MM.1S (cell line): Measurements from ENCODE around the gene KIF3C.

Experiments
- DNase-seq: peaks from one replicate; pipeline ENCODE4 v3.0.0-alpha.2; 2015
- H2AFZ ChIP-seq: fragments of 300-600 bp; sonication (generic); 2 replicates; pipeline ENCODE4 v1.6.0; 2016; ENCODE audit warnings: antibody characterized with exemption, low read length
- H3F3A ChIP-seq: fragments of 300-600 bp; sonication (generic); 2 replicates; pipeline ENCODE4 v1.6.1; 2016; ENCODE audit warnings: mild to moderate bottlenecking, antibody characterized with exemption, low read length, moderate library complexity, mixed read lengths; ENCODE audit not compliant: insufficient read depth
- H3K27ac ChIP-seq: fragments of 300-600 bp; sonication (generic); 2 replicates; pipeline ENCODE4 v1.5.1; 2016; ENCODE audit warnings: mild to moderate bottlenecking, low read length
- H3K27me3 ChIP-seq: fragments of 300-600 bp; sonication (generic); replicated peaks from 2 replicates; pipeline ENCODE4 v1.6.0; 2016; ENCODE audit warnings: low read length; ENCODE audit not compliant: insufficient read depth
- H3K36me3 ChIP-seq: fragments of 300-600 bp; sonication (generic); replicated peaks from 2 replicates; pipeline ENCODE4 v1.6.1; 2016; ENCODE audit warnings: mild to moderate bottlenecking, low read length, mixed read lengths; ENCODE audit not compliant: insufficient read depth
- H3K4me1 ChIP-seq: fragments of 300-600 bp; sonication (generic); 2 replicates; pipeline ENCODE4 v1.6.1; 2016; ENCODE audit warnings: low read length, mixed read lengths
- H3K4me2 ChIP-seq: fragments of 300-600 bp; sonication (generic); 2 replicates; pipeline ENCODE4 v1.6.0; 2016; ENCODE audit warnings: low read depth, low read length
- H3K4me3 ChIP-seq: fragments of 300-600 bp; sonication (generic); 2 replicates; pipeline ENCODE4 v1.5.1; 2016; ENCODE audit warnings: low read length, mixed read lengths
- H3K79me2 ChIP-seq: fragments of 300-600 bp; sonication (generic); 2 replicates; pipeline ENCODE4 v1.6.1; 2016; ENCODE audit warnings: mixed run types, low read length, mixed read lengths
- H3K9ac ChIP-seq: fragments of 300-600 bp; sonication (generic); 2 replicates; pipeline ENCODE4 v1.6.1; 2016; ENCODE audit warnings: low read length, mixed read lengths
- H3K9me2 ChIP-seq: fragments of 300-600 bp; sonication (generic); replicated peaks from 2 replicates; pipeline ENCODE4 v1.6.1; 2016; ENCODE audit warnings: mild to moderate bottlenecking, low read length, mixed read lengths; ENCODE audit not compliant: insufficient read depth
- H3K9me3 ChIP-seq: fragments of 300-600 bp; sonication (generic); replicated peaks from 2 replicates; pipeline ENCODE4 v1.6.1; 2016; ENCODE audit warnings: mild to moderate bottlenecking, low read length, mixed read lengths; ENCODE audit not compliant: insufficient read depth
- H4K20me1 ChIP-seq: fragments of 300-600 bp; sonication (generic); 2 replicates; pipeline ENCODE4 v1.6.1; 2016; ENCODE audit warnings: mild to moderate bottlenecking, low read length, moderate library complexity, mixed read lengths; ENCODE audit not compliant: insufficient read depth
- EZH2 ChIP-seq: fragments of 300-600 bp; sonication (generic); optimal IDR thresholded peaks from 2 replicates; pipeline ENCODE3; 2017; ENCODE audit warnings: low read depth, mild to moderate bottlenecking, antibody characterized with exemption, low read length, mixed read lengths
- EZH2phosphoT487 ChIP-seq: fragments of 300-600 bp; sonication (generic); IDR thresholded peaks from 2 replicates; pipeline ENCODE4 v1.6.1; 2018; ENCODE audit warnings: antibody characterized with exemption, low read length
- TF ChIP-seq, protein P1 (sequence below): fragments of 300-600 bp; sonication (generic); IDR thresholded peaks from 2 replicates; pipeline ENCODE4 v1.5.1; 2016; ENCODE audit warnings: antibody characterized with exemption, low read length, mixed read lengths

KIF3C gene

DNA sequence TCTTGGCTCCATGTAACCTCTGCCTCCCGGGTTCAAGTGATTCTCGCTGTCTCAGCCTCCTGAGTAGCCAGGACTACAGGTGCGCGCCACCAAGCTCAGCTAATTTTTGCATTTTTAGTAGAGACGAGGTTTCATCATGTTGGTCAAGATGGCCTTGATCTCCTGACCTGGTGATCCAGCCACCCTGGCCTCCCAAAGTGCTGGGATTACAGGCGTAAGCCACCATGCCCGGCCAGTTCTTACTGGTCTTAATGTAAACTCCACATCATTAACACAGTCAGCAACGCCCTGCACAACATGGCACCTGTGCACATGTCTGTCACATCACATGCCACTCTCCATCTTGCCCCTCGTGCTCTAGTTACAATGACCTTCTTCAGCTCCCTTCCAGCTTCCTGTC is 5.8 kb upstream of the KIF3C start:
- Histone ChIP-seq H3K27ac (no peak overlapping the region), H3K9me2 (no peaks in the 10 kb centered on the region), H3K4me1 (no peaks in the 10 kb centered on the region), H3K4me2 (no peak overlapping the region), H3K4me3 (no peak overlapping the region), H3K79me2 (no peaks in the 10 kb centered on the region), H4K20me1 (no peaks in the 10 kb centered on the region), H3K9ac (no peak overlapping the region), H2AFZ (no peak overlapping the region), H3K27me3 (no peaks in the 10 kb centered on the region; the same call in 1 of the 2 replicates), H3K36me3 (no peaks in the 10 kb centered on the region), H3F3A (no peaks in the 10 kb centered on the region), H3K9me3 (no peaks in the 10 kb centered on the region)
- no peak for DNase-seq
- no peak for TF ChIP-seq EZH2

DNA sequence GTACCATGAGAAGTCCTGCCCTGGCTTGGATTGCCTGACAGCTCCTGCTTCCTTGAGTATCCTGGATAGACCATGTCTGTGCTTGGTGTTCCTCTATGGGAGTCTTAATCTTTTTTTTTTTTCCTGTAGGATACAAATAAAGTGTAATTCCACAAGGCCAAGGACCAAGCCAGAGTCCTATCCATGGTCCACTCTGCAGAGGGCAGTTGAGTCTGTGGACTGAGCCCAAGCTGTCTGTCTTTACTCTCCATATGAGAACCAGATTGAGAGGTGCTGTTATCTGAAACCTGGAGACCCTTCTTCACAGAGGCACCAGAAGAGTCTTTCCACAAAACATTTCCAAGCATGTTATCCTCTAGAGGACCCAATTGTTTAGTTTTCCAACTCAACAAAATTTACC is 1.4 kb upstream of the KIF3C start:
- H2AFZ ChIP-seq = no peak overlapping the region
- H3K27ac ChIP-seq = no peak overlapping the region
- TF ChIP-seq, protein P1, sequence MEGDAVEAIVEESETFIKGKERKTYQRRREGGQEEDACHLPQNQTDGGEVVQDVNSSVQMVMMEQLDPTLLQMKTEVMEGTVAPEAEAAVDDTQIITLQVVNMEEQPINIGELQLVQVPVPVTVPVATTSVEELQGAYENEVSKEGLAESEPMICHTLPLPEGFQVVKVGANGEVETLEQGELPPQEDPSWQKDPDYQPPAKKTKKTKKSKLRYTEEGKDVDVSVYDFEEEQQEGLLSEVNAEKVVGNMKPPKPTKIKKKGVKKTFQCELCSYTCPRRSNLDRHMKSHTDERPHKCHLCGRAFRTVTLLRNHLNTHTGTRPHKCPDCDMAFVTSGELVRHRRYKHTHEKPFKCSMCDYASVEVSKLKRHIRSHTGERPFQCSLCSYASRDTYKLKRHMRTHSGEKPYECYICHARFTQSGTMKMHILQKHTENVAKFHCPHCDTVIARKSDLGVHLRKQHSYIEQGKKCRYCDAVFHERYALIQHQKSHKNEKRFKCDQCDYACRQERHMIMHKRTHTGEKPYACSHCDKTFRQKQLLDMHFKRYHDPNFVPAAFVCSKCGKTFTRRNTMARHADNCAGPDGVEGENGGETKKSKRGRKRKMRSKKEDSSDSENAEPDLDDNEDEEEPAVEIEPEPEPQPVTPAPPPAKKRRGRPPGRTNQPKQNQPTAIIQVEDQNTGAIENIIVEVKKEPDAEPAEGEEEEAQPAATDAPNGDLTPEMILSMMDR = no peak
- TF ChIP-seq EZH2 (no peak), EZH2phosphoT487 (no peak)
- H3K9ac ChIP-seq = no peak overlapping the region
- H4K20me1 ChIP-seq = no peaks in the 10 kb centered on the region
- H3K36me3 ChIP-seq = no peaks in the 10 kb centered on the region
- DNase-seq = no peak
- H3K4me3 ChIP-seq = no peak overlapping the region
- H3K4me2 ChIP-seq = no peak overlapping the region
- no peaks in the 10 kb centered on the region for H3K9me2 ChIP-seq
- H3K9me3 ChIP-seq = no peaks in the 10 kb centered on the region
- no peaks in the 10 kb centered on the region for H3F3A ChIP-seq
- H3K4me1 ChIP-seq = no peaks in the 10 kb centered on the region
- no peaks in the 10 kb centered on the region for H3K79me2 ChIP-seq
- no peaks in the 10 kb centered on the region; the same call in 1 of the 2 replicates for H3K27me3 ChIP-seq

DNA sequence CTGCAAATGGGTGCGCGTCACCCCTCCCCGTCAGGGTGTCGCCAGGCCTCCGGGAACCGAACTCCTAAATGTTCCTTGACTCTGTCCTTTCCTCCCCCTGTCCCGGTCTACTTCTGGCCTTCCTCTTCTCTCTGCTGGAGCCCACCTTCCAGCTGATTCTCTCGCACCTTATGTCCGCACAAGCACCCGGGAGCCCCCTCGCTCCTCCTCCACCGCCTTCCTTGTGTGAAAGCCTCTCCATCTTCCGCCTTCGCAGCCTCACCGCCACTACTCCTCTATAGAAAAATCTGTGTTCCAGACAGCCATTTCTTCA is 627 bp upstream of the KIF3C start:
- peak overlapping the region; percentile 91 for H2AFZ ChIP-seq
- no peaks in the 10 kb centered on the region for H3K9me2 ChIP-seq
- no peaks in the 10 kb centered on the region; the same call in 1 of the 2 replicates for H3K27me3 ChIP-seq
- H3K9me3 ChIP-seq = no peaks in the 10 kb centered on the region
- H3K79me2 ChIP-seq = no peaks in the 10 kb centered on the region
- H3K4me1 ChIP-seq = no peaks in the 10 kb centered on the region
- no peaks in the 10 kb centered on the region for H4K20me1 ChIP-seq
- H3K36me3 ChIP-seq = no peaks in the 10 kb centered on the region
- H3F3A ChIP-seq = no peaks in the 10 kb centered on the region
- peak overlapping the region; percentile 89 for H3K4me3 ChIP-seq
- H3K9ac ChIP-seq = no peak overlapping the region
- no peak overlapping the region for H3K27ac ChIP-seq
- peak overlapping the region; percentile 53; the same call in 1 of the 2 replicates for H3K4me2 ChIP-seq
- no peak for DNase-seq
- TF ChIP-seq EZH2 (no peak), EZH2phosphoT487 (no peak)

DNA sequence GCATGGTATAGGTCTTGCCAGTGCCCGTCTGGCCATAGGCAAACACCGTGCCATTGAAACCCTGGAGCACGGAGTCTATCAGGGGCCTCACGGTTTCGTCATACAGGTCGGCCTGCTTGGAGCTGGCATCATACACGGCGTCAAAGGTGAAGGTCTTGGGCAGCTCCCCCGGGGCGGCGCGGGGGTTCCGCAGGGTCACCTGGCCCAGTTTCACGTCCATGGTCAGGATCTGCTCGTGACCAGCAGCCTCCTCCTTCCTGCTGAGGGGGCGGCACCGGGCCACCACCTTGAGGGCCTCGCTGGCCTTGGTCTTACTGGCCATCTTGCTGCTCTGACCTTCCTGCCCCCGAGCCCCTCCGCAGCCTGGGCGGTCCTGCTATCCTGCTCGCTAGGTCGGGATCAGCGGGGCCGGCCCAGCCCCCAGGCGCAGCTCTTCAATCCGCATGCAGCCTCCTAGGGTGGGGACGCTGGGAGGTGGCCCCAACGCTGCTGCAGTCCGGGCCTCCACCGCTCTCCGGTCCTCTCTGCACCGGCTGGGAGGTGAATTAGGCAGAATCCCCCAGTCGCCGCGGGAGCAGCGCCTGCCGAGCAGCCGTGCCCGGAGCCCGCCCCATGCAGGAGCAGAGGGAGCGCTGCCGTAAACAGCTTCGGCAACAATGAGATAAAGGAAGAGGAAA is 563 bp downstream of the KIF3C start:
- no peak overlapping the region for H3K27ac ChIP-seq
- DNase-seq = no peak

More for the DNA sequence above, 563 bp downstream of the KIF3C start:
- Histone ChIP-seq H3K4me2 (peak overlapping the region; percentile 97), H3K27me3 (no peaks in the 10 kb centered on the region; the same call in 1 of the 2 replicates), H3K9me3 (no peaks in the 10 kb centered on the region), H3F3A (no peaks in the 10 kb centered on the region), H3K9me2 (no peaks in the 10 kb centered on the region), H3K4me3 (peak overlapping the region; percentile 89), H4K20me1 (no peaks in the 10 kb centered on the region), H3K36me3 (no peaks in the 10 kb centered on the region), H3K4me1 (no peaks in the 10 kb centered on the region), H3K79me2 (no peaks in the 10 kb centered on the region), H2AFZ (peak overlapping the region; percentile 91), H3K9ac (peak overlapping the region; percentile 44; the same call in 1 of the 2 replicates)
- TF ChIP-seq, protein P1 = no peak
- TF ChIP-seq EZH2phosphoT487 = no peak
- TF ChIP-seq EZH2 = no peak
